A673 (cell line): ENCODE results near the gene IER5.
"Not testable (repeated sequence)": the region's sequence is repeated elsewhere in the genome, so short reads cannot be mapped to it uniquely, and the experiment has no call there.

Experiments
- EZH2 ChIP-seq: fragments of 200-600 bp; sonication (generic); IDR thresholded peaks from 2 replicates; pipeline ENCODE4 v1.6.1; 2017; ENCODE audit warnings: borderline replicate concordance, low read depth, mild to moderate bottlenecking, mixed read lengths, antibody characterized with exemption, low read length; ENCODE audit not compliant: poor library complexity, severe bottlenecking
- TF ChIP-seq, protein P1 (sequence below): fragments of 300-800, 200-600 bp; sonication (generic); conservative IDR thresholded peaks from 2 replicates; pipeline ENCODE4 v1.5.1; 2017; ENCODE audit warnings: low read depth, mild to moderate bottlenecking, antibody characterized with exemption, low read length, moderate library complexity, mixed read lengths

DNA sequence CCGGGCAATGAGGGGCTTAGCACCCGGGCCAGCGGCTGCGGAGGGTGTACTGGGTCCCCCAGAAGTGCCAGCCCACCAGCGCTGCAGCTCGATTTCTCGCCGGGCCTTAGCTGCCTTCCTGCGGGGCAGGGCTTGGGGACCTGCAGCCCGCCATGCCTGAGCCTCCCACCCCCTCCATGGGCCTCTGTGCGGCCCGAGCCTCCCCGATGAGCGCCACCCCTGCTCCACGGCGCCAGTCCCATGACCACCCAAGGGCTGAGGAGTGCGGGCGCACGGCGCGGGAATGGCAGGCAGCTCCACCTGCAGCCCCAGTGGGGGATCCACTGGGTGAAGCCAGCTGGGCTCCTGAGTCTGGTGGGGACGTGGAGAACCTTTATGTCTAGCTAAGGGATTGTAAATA lies 42.6 kb upstream of the IER5 start:
- TF ChIP-seq, protein P1, sequence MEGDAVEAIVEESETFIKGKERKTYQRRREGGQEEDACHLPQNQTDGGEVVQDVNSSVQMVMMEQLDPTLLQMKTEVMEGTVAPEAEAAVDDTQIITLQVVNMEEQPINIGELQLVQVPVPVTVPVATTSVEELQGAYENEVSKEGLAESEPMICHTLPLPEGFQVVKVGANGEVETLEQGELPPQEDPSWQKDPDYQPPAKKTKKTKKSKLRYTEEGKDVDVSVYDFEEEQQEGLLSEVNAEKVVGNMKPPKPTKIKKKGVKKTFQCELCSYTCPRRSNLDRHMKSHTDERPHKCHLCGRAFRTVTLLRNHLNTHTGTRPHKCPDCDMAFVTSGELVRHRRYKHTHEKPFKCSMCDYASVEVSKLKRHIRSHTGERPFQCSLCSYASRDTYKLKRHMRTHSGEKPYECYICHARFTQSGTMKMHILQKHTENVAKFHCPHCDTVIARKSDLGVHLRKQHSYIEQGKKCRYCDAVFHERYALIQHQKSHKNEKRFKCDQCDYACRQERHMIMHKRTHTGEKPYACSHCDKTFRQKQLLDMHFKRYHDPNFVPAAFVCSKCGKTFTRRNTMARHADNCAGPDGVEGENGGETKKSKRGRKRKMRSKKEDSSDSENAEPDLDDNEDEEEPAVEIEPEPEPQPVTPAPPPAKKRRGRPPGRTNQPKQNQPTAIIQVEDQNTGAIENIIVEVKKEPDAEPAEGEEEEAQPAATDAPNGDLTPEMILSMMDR = not testable (repeated sequence)
- not testable (repeated sequence) for TF ChIP-seq EZH2
